ENCODE measurements around the gene LINC00305.

Gene LINC00305

GRCh38 chr18:64119916-64120315, 29.0 kb downstream of the LINC00305 start:
- H3K4ac ChIP-seq (ENCODE audit: low read length), result no peak overlapping the region
- no peaks in the 10 kb centered on the region for H3K9me3 ChIP-seq (replicated peaks in 1 of 2; ENCODE audit: control insufficient read depth in 2 of 2, insufficient read depth in 1 of 2, low read depth in 1 of 2, low read length in 2 of 2)
- H2BK120ac ChIP-seq (ENCODE audit: low read depth, low read length), result no peak overlapping the region
- no peak overlapping the region for H2BK15ac ChIP-seq (ENCODE audit: low read length)
- H3K14ac ChIP-seq (ENCODE audit: low read length), result no peak overlapping the region
- no peak overlapping the region for H3K27ac ChIP-seq (replicated peaks; ENCODE audit: low read length)
- no peak overlapping the region for H4K8ac ChIP-seq (ENCODE audit: low read depth, low read length)
- no peak overlapping the region for H4K91ac ChIP-seq (ENCODE audit: low read depth, low read length, poor library complexity)
- no peak overlapping the region for H3K4me3 ChIP-seq (ENCODE audit: low read length in 2 of 2)
- H2AFZ ChIP-seq (ENCODE audit: low read length), result no peak overlapping the region
- no peaks in the 10 kb centered on the region for H3K36me3 ChIP-seq (replicated peaks in 1 of 2; ENCODE audit: control insufficient read depth in 2 of 2, insufficient read depth in 2 of 2, low read length in 2 of 2)
- no peak overlapping the region for H2BK12ac ChIP-seq (ENCODE audit: low read length)
- no peak overlapping the region for H3K23ac ChIP-seq (ENCODE audit: low read depth, low read length, poor library complexity)
- H3K79me1 ChIP-seq (ENCODE audit: low read depth, low read length), result no peaks in the 10 kb centered on the region
- no peak overlapping the region for H2AK5ac ChIP-seq (ENCODE audit: low read depth, low read length)
- H2BK5ac ChIP-seq (ENCODE audit: low read length), result no peak overlapping the region
- no CpG with 5 or more reads among the region's 1 CpG for WGBS, 2 donors (ENCODE audit: extremely low coverage in 2 of 2, insufficient read length in 2 of 2, insufficient replicate concordance in 1 of 2)
- H3K4me1 ChIP-seq (ENCODE audit: control insufficient read depth in 2 of 2, insufficient read depth in 1 of 2, low read depth in 1 of 2, low read length in 2 of 2), result peaks cover 0 to 6% of the 10 kb centered on the region in 2 donors
- H3K9ac ChIP-seq (ENCODE audit: low read depth, low read length, poor library complexity), result no peak overlapping the region
- DNase-seq (ENCODE audit: low spot score), result no peak
- no peaks in the 10 kb centered on the region for H3K27me3 ChIP-seq (ENCODE audit: control insufficient read depth in 3 of 3, insufficient read depth in 3 of 3, low read depth in 1 of 3, low read length in 3 of 3)
- H3K4me2 ChIP-seq (ENCODE audit: insufficient read depth, low read length, poor library complexity, severe bottlenecking), result no peak overlapping the region
- H3K18ac ChIP-seq (ENCODE audit: low read length), result no peak overlapping the region

GRCh38 chr18:64118406-64118805, 30.5 kb downstream of the LINC00305 start:
- Histone ChIP-seq H2AK5ac (ENCODE audit: low read depth, low read length) (no peak overlapping the region), H2BK12ac (ENCODE audit: low read length) (no peak overlapping the region), H3K9me3 (replicated peaks in 1 of 2; ENCODE audit: control insufficient read depth in 2 of 2, insufficient read depth in 1 of 2, low read depth in 1 of 2, low read length in 2 of 2) (no peaks in the 10 kb centered on the region), H3K27me3 (ENCODE audit: control insufficient read depth in 3 of 3, insufficient read depth in 3 of 3, low read depth in 1 of 3, low read length in 3 of 3) (no peaks in the 10 kb centered on the region), H3K18ac (ENCODE audit: low read length) (no peak overlapping the region), H2BK15ac (ENCODE audit: low read length) (no peak overlapping the region), H4K8ac (ENCODE audit: low read depth, low read length) (no peak overlapping the region), H3K14ac (ENCODE audit: low read length) (no peak overlapping the region), H3K23ac (ENCODE audit: low read depth, low read length, poor library complexity) (no peak overlapping the region), H3K27ac (replicated peaks; ENCODE audit: low read length) (no peak overlapping the region), H4K91ac (ENCODE audit: low read depth, low read length, poor library complexity) (no peak overlapping the region), H3K4me2 (ENCODE audit: insufficient read depth, low read length, poor library complexity, severe bottlenecking) (no peak overlapping the region), H2BK5ac (ENCODE audit: low read length) (no peak overlapping the region), H2AFZ (ENCODE audit: low read length) (no peak overlapping the region), H3K36me3 (replicated peaks in 1 of 2; ENCODE audit: control insufficient read depth in 2 of 2, insufficient read depth in 2 of 2, low read length in 2 of 2) (no peaks in the 10 kb centered on the region), H3K4me3 (ENCODE audit: low read length in 2 of 2) (no peak overlapping the region), H3K79me1 (ENCODE audit: low read depth, low read length) (no peaks in the 10 kb centered on the region), H3K9ac (ENCODE audit: low read depth, low read length, poor library complexity) (no peak overlapping the region), H3K4me1 (ENCODE audit: control insufficient read depth in 2 of 2, insufficient read depth in 1 of 2, low read depth in 1 of 2, low read length in 2 of 2) (peaks cover 0 to 6% of the 10 kb centered on the region in 2 donors), H2BK120ac (ENCODE audit: low read depth, low read length) (no peak overlapping the region), H3K4ac (ENCODE audit: low read length) (no peak overlapping the region)
- WGBS, 2 donors (ENCODE audit: extremely low coverage in 2 of 2, insufficient read length in 2 of 2, insufficient replicate concordance in 1 of 2), result no CpG with 5 or more reads among the region's 3 CpGs
- DNase-seq (ENCODE audit: low spot score), result no peak

- H3K9ac ChIP-seq (ENCODE audit: low read depth, low read length, poor library complexity), result no peak overlapping the region
- H2BK12ac ChIP-seq (ENCODE audit: low read length), result no peak overlapping the region
- H3K27me3 ChIP-seq (ENCODE audit: control insufficient read depth in 3 of 3, insufficient read depth in 3 of 3, low read depth in 1 of 3, low read length in 3 of 3), result no peaks in the 10 kb centered on the region
- no peaks in the 10 kb centered on the region for H3K36me3 ChIP-seq (replicated peaks in 1 of 2; ENCODE audit: control insufficient read depth in 2 of 2, insufficient read depth in 2 of 2, low read length in 2 of 2)
- no peak overlapping the region for H4K8ac ChIP-seq (ENCODE audit: low read depth, low read length)
- H2BK15ac ChIP-seq (ENCODE audit: low read length), result no peak overlapping the region
- no peak overlapping the region for H3K18ac ChIP-seq (ENCODE audit: low read length)
- H3K4me1 ChIP-seq (ENCODE audit: control insufficient read depth in 2 of 2, insufficient read depth in 1 of 2, low read depth in 1 of 2, low read length in 2 of 2), result peaks cover 0 to 6% of the 10 kb centered on the region in 2 donors
- no peak overlapping the region for H3K4ac ChIP-seq (ENCODE audit: low read length)
- H2BK5ac ChIP-seq (ENCODE audit: low read length), result no peak overlapping the region
- no peak overlapping the region for H3K23ac ChIP-seq (ENCODE audit: low read depth, low read length, poor library complexity)
- no peak overlapping the region for H3K4me2 ChIP-seq (ENCODE audit: insufficient read depth, low read length, poor library complexity, severe bottlenecking)
- no peak overlapping the region for H2AK5ac ChIP-seq (ENCODE audit: low read depth, low read length)
- no peaks in the 10 kb centered on the region for H3K79me1 ChIP-seq (ENCODE audit: low read depth, low read length)
- no peak overlapping the region for H3K27ac ChIP-seq (replicated peaks; ENCODE audit: low read length)
- no peak overlapping the region for H2BK120ac ChIP-seq (ENCODE audit: low read depth, low read length)
- H3K4me3 ChIP-seq (ENCODE audit: low read length in 2 of 2), result no peak overlapping the region
- no CpG with 5 or more reads among the region's 5 CpGs for WGBS, 2 donors (ENCODE audit: extremely low coverage in 2 of 2, insufficient read length in 2 of 2, insufficient replicate concordance in 1 of 2)
- no peak for DNase-seq (ENCODE audit: low spot score)
- H3K14ac ChIP-seq (ENCODE audit: low read length), result no peak overlapping the region
- peak overlapping the region; percentile 68 for H2AFZ ChIP-seq (ENCODE audit: low read length)
- no peak overlapping the region for H4K91ac ChIP-seq (ENCODE audit: low read depth, low read length, poor library complexity)
- no peaks in the 10 kb centered on the region for H3K9me3 ChIP-seq (replicated peaks in 1 of 2; ENCODE audit: control insufficient read depth in 2 of 2, insufficient read depth in 1 of 2, low read depth in 1 of 2, low read length in 2 of 2)
These were observed 32.2 kb downstream of the LINC00305 start for GRCh38 chr18:64116571-64117175.

- peaks cover 0 to 6% of the 10 kb centered on the region in 2 donors for H3K4me1 ChIP-seq (ENCODE audit: control insufficient read depth in 2 of 2, insufficient read depth in 1 of 2, low read depth in 1 of 2, low read length in 2 of 2)
- H3K36me3 ChIP-seq (replicated peaks in 1 of 2; ENCODE audit: control insufficient read depth in 2 of 2, insufficient read depth in 2 of 2, low read length in 2 of 2), result no peaks in the 10 kb centered on the region
- no peak overlapping the region for H2BK12ac ChIP-seq (ENCODE audit: low read length)
- peak overlapping the region; percentile 29 for H2AFZ ChIP-seq (ENCODE audit: low read length)
- H3K4me2 ChIP-seq (ENCODE audit: insufficient read depth, low read length, poor library complexity, severe bottlenecking), result no peak overlapping the region
- no peak overlapping the region for H3K4ac ChIP-seq (ENCODE audit: low read length)
- H3K9me3 ChIP-seq (replicated peaks in 1 of 2; ENCODE audit: control insufficient read depth in 2 of 2, insufficient read depth in 1 of 2, low read depth in 1 of 2, low read length in 2 of 2), result no peaks in the 10 kb centered on the region
- H3K27me3 ChIP-seq (ENCODE audit: control insufficient read depth in 3 of 3, insufficient read depth in 3 of 3, low read depth in 1 of 3, low read length in 3 of 3), result no peaks in the 10 kb centered on the region
- H2BK5ac ChIP-seq (ENCODE audit: low read length), result no peak overlapping the region
- no peak overlapping the region for H3K27ac ChIP-seq (replicated peaks; ENCODE audit: low read length)
- no peak overlapping the region for H3K9ac ChIP-seq (ENCODE audit: low read depth, low read length, poor library complexity)
- H3K14ac ChIP-seq (ENCODE audit: low read length), result no peak overlapping the region
- no peak overlapping the region for H3K23ac ChIP-seq (ENCODE audit: low read depth, low read length, poor library complexity)
- no peaks in the 10 kb centered on the region for H3K79me1 ChIP-seq (ENCODE audit: low read depth, low read length)
- DNase-seq (ENCODE audit: low spot score), result no peak
- H3K18ac ChIP-seq (ENCODE audit: low read length), result no peak overlapping the region
- no peak overlapping the region for H2BK120ac ChIP-seq (ENCODE audit: low read depth, low read length)
- H2AK5ac ChIP-seq (ENCODE audit: low read depth, low read length), result no peak overlapping the region
- no peak overlapping the region for H4K91ac ChIP-seq (ENCODE audit: low read depth, low read length, poor library complexity)
- WGBS, 2 donors (ENCODE audit: extremely low coverage in 2 of 2, insufficient read length in 2 of 2, insufficient replicate concordance in 1 of 2), result no CpG with 5 or more reads among the region's 3 CpGs
- H2BK15ac ChIP-seq (ENCODE audit: low read length), result no peak overlapping the region
- H3K4me3 ChIP-seq (ENCODE audit: low read length in 2 of 2), result no peak overlapping the region
- no peak overlapping the region for H4K8ac ChIP-seq (ENCODE audit: low read depth, low read length)
These were observed 33.0 kb downstream of the LINC00305 start for GRCh38 chr18:64115881-64116280.
